ENCODE data around the gene RAD51AP2. TPM values are rescaled to one million over a fixed set of nuclear protein-coding genes. Genes with fewer than 3 reads are reported as not detected.

Gene RAD51AP2
- total and polyA plus RNA-seq, 2 donors (not counting 3 experiments of a cell fraction or from before 2014, with no cell fraction given), result not detected

DNA sequence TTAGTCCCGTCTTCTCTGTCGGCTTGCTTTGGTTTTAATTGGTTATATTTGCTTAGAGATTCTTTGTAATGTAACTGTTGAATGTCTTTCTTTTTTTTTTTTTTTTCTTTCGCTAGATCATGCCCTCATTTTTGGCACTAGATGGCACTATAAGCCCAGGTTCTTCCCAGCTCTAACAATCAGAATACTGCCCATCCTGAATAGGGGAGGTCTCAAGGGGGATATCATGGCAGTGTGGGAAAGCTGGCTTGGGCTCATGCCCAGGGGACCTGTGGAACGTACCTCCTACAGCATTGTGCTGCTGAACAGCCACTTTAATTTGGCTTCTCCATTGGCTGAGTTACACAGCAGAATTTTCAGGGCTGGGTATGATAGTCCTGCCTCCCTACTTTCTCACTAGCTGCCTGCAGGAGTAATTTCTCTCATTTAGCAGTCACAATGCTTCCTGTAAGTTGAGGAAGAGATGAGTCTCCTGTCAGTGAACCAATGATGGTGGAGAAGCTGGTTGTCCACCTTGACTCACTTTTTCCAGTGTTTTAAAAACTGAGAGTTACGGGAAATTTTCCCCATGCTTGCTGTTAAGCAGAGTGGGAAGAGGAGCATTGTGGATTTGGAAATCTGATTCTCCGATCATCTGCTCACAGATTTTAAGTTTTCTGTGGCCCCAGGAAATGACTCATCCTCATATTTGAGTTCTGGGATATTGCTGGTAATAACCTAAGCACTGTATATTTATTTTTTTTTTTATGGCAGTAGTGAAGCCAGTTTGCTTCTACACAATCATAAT is 47.2 kb downstream of the RAD51AP2 start:
- H3K79me2 ChIP-seq (ENCODE audit: control insufficient read depth, insufficient read depth, low read length), result no peaks in the 10 kb centered on the region
- H2AFZ ChIP-seq (ENCODE audit: low read depth, low read length), result no peak overlapping the region
- no peaks in the 10 kb centered on the region for H3K36me3 ChIP-seq (ENCODE audit: control insufficient read depth in 2 of 2, extremely low read depth in 1 of 2, insufficient read depth in 2 of 2, low read length in 2 of 2)
- H3K27me3 ChIP-seq (ENCODE audit: control insufficient read depth in 2 of 2, insufficient read depth in 2 of 2, low read length in 2 of 2), result no peaks in the 10 kb centered on the region
- no peak overlapping the region for H3K4me2 ChIP-seq (ENCODE audit: insufficient read depth, low read length)
- TF ChIP-seq GATA2 (IDR thresholded peaks at IDR 0.05; ENCODE audit: insufficient read depth, insufficient read length, low read depth, low read length) (no peak), POLR2AphosphoS5 (IDR thresholded peaks at IDR 0.05; ENCODE audit: insufficient read depth, low read depth, low read length) (no peak), CTCF (IDR thresholded peaks at IDR 0.05; ENCODE audit: extremely low read depth in 1 of 2, insufficient read depth in 1 of 2, low read depth in 1 of 2, low read length in 2 of 2) (peak in 1 of 2 donors; percentile 11), MAX (IDR thresholded peaks at IDR 0.05; ENCODE audit: insufficient read depth, insufficient read length) (no peak)
- H3K27ac ChIP-seq (ENCODE audit: insufficient read depth, low read depth, low read length), result no peak overlapping the region
- ChIA-PET POLR2A (no interaction called here), CTCF (interaction anchor here (0.6 to 2.2 kb wide), 2 partner anchors 200 to 707 kb away, joined by 3 to 25 read pairs; no protein-coding TSS in a partner anchor)
- FAIRE-seq, result no peak
- DNase-seq (ENCODE audit: low read depth, low spot score), result peak; percentile 6
- no peaks in the 10 kb centered on the region for H3K9me3 ChIP-seq (replicated peaks; ENCODE audit: control insufficient read depth, insufficient read depth, low read length)
- H4K20me1 ChIP-seq (replicated peaks; ENCODE audit: control insufficient read depth, extremely low read depth, insufficient read depth, low read length), result no peaks in the 10 kb centered on the region
- intact Hi-C loops (cut with micrococcal nuclease) (loop anchor here (1.0 to 5.0 kb wide), 2 partner anchors 200 to 361 kb away; no protein-coding TSS in a partner anchor), dilution Hi-C loops (cut with MboI; ENCODE audit: extremely low pct_ligation_motif_present, low sequenced_read_pairs) (no loop called here)
- H3K9me1 ChIP-seq (replicated peaks; ENCODE audit: control insufficient read depth, extremely low read depth, insufficient read depth, low read length), result no peaks in the 10 kb centered on the region
- H3K4me1 ChIP-seq (ENCODE audit: control insufficient read depth, extremely low read depth, insufficient read depth, low read length), result no peaks in the 10 kb centered on the region
- H3K4me3 ChIP-seq (replicated peaks in 1 of 3; ENCODE audit: insufficient read depth in 1 of 3, low read depth in 1 of 3, low read length in 3 of 3), result no peak overlapping the region
- H3K9ac ChIP-seq (replicated peaks; ENCODE audit: extremely low read depth, insufficient read depth, low read length), result no peak overlapping the region
- no TSS peak for BruUV-seq (replicated peaks)
